Measurements from ENCODE around the gene CD46.

The CD46 gene

GRCh38 chr1:207829576-207829975 is 77.7 kb downstream of the CD46 start:
- TF ChIP-seq, protein P1, sequence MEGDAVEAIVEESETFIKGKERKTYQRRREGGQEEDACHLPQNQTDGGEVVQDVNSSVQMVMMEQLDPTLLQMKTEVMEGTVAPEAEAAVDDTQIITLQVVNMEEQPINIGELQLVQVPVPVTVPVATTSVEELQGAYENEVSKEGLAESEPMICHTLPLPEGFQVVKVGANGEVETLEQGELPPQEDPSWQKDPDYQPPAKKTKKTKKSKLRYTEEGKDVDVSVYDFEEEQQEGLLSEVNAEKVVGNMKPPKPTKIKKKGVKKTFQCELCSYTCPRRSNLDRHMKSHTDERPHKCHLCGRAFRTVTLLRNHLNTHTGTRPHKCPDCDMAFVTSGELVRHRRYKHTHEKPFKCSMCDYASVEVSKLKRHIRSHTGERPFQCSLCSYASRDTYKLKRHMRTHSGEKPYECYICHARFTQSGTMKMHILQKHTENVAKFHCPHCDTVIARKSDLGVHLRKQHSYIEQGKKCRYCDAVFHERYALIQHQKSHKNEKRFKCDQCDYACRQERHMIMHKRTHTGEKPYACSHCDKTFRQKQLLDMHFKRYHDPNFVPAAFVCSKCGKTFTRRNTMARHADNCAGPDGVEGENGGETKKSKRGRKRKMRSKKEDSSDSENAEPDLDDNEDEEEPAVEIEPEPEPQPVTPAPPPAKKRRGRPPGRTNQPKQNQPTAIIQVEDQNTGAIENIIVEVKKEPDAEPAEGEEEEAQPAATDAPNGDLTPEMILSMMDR (IDR thresholded peaks at IDR 0.05; ENCODE audit: low read depth, low read length): no peak

GRCh38 chr1:207830788-207831187 is 78.9 kb downstream of the CD46 start:
- in situ Hi-C loops (cut with HindIII; ENCODE audit: low sequenced_read_pairs): no loop called here
- DNase-seq (ENCODE audit: low read depth, low spot score): no peak
- no peak overlapping the region for H3K4me3 ChIP-seq (ENCODE audit: low read depth, low read length)
- TF ChIP-seq, protein P1 (IDR thresholded peaks at IDR 0.05; ENCODE audit: low read depth, low read length): no peak

More at GRCh38 chr1:207829576-207829975, 77.7 kb downstream of the CD46 start:
- H3K4me3 ChIP-seq (ENCODE audit: low read depth, low read length): no peak overlapping the region
- DNase-seq (ENCODE audit: low read depth, low spot score): no peak
- in situ Hi-C loops (cut with HindIII; ENCODE audit: low sequenced_read_pairs): no loop called here

GRCh38 chr1:207831517-207832327 is 79.9 kb downstream of the CD46 start:
- DNase-seq (ENCODE audit: low read depth, low spot score): no peak
- no peak overlapping the region for H3K4me3 ChIP-seq (ENCODE audit: low read depth, low read length)
- in situ Hi-C loops (cut with HindIII; ENCODE audit: low sequenced_read_pairs): no loop called here
- TF ChIP-seq, protein P1 (IDR thresholded peaks at IDR 0.05; ENCODE audit: low read depth, low read length): no peak

GRCh38 chr1:207832796-207833195 is 80.9 kb downstream of the CD46 start:
- in situ Hi-C loops (cut with HindIII; ENCODE audit: low sequenced_read_pairs): no loop called here
- DNase-seq (ENCODE audit: low read depth, low spot score): no peak
- TF ChIP-seq, protein P1 (IDR thresholded peaks at IDR 0.05; ENCODE audit: low read depth, low read length): no peak
- H3K4me3 ChIP-seq (ENCODE audit: low read depth, low read length): no peak overlapping the region

- TF ChIP-seq, protein P1 (IDR thresholded peaks at IDR 0.05; ENCODE audit: low read depth, low read length): no peak
Observed at GRCh38 chr1:207833381-207833780, 81.5 kb downstream of the CD46 start.

DNA sequence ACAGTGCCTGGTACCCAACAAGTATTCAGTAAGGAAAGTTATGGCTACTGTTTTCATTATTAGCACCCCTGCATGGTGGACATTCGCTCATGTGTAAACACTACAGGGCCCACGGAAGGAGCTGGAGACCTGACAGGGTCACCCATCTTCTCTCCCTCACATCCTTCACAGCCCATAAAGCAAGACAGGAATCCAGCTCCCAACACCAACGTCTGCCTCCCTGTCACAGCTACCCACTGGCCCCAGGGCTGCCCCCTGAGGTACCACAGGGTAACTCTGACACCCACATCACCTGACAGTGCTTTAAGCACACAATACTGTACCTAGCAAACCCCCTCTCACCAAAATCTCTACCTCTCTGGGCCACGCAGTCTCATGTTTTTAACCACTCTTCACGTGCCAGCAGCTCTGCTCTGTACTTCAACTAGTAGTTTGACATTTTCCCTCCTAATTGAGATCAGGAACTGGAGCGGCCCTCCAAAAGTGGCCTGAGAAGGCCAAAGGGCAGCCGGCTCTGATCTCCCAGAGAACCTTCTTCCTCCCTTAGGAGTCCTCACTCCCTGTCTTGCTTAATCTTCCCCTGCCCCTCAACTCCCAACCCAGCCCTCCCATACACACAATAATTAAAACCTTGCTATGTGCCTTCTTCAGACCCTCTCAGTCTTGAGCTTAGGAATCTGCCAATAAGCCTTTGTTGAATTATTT is 82.3 kb downstream of the CD46 start:
- in situ Hi-C loops (cut with HindIII; ENCODE audit: low sequenced_read_pairs): no loop called here
- DNase-seq (ENCODE audit: low read depth, low spot score): no peak
- TF ChIP-seq, protein P1 (IDR thresholded peaks at IDR 0.05; ENCODE audit: low read depth, low read length): no peak
- no peak overlapping the region for H3K4me3 ChIP-seq (ENCODE audit: low read depth, low read length)

More at GRCh38 chr1:207833381-207833780, 81.5 kb downstream of the CD46 start:
- no peak for DNase-seq (ENCODE audit: low read depth, low spot score)
- in situ Hi-C loops (cut with HindIII; ENCODE audit: low sequenced_read_pairs): no loop called here
- no peak overlapping the region for H3K4me3 ChIP-seq (ENCODE audit: low read depth, low read length)
